Measurements from ENCODE around the gene B3GAT1.

Gene B3GAT1

DNA sequence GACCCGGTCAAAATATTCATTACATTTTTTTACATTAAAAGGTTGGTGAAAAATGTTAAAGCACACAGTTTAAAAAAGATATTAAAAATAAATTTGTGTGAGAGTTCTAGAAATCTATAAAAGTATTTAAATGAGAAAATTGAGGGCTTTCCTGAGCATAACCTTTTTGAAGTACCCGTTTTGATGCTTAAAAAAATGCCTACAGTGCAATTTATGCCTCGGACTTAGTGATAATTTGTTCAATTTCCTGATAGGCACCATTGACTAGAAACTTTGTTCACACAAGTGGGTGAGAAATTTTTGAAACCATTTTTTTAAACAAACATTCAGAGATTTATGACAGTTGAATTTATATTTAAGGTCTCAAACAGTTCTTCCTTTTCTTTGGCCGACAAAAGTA lies 29.7 kb upstream of the B3GAT1 start:
- in situ Hi-C loops (cut with MboI; ENCODE audit: low sequenced_read_pairs), result no loop called here

DNA sequence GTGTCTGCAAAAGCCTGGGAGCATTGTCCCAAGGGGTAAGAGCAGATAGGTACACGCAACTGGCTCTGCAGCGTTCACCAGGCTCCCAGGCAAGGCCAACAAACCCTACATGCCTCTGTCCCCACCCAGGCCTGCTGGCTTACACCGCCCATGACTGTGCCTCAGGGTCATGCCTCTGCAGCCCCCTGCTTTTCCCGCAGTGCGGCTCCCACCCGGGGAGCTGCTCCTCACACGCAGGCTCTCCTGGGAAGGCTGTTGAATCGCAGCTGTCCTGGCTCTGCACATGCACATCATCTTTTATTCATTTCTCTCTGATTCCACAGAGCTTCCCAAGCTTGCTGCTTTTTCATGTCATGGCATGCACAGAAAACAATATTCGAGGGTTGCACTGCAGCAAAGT lies 29.2 kb upstream of the B3GAT1 start:
- in situ Hi-C loops (cut with MboI; ENCODE audit: low sequenced_read_pairs), result no loop called here

DNA sequence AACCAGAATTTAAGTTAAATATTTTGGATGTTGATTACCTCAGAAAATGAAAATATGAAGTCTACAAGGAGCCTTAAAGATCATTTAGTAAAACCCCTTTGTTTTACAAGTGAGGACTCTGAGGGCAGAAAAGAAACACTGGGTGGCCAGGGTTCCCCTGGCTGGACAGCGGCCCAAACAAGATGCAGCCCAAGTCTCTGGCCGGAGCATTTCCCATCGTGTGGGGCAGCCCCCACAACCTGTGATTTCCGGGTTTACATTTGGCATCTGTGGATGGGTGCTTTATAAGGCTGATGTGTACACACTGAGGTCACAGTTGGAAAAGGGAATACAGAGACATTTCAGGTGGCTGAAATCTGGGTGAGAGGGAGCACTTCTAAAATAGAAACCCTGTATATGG lies 28.8 kb upstream of the B3GAT1 start:
- in situ Hi-C loops (cut with MboI; ENCODE audit: low sequenced_read_pairs), result no loop called here

DNA sequence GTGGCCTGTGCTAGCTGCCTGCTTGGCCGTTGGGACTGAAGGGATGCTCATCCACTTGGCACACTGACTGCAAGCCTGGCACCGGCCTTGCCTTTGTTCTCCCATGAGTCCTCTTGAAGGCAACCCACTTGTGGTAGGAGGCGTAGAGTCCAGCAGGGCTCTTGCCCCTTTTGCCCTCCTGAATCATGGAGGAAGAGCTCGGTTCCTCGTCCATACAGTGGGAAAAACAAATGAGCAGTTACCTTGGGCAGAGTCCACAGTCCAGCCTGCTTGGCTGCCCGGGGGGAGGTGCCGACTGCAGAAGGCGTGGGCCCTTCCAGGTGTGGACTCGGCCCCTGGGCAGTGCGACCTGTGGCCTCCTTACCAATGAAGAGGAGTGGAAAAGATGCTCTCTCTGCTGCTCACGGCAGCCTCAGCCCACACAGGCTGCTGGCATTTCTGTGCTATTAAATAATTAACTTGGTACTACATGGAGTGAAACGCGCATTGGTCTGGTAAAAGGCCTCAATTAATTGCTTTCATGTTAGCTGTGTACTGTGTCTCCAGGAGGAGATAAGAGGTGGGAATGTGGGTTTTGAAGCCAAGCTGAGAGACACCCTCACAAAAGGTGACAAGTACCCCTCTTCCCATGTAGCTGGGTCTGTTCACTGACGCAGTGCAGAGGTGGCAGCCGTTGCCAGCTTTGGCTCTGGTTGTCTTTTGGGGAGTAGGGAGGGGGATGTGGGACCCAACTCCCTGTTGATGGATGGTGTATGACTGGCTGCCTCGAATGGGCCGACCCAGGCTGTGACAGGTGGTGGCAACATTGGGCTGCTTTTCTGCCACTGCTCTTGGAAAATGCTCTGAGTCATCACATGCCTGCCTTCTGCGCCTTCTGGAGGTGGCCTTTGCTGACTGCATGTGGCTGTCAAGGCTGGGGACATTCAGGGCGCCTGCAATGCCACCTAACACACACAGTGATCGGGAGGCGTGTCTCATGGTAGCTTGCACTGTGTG lies 26.8 kb upstream of the B3GAT1 start:
- in situ Hi-C loops (cut with MboI; ENCODE audit: low sequenced_read_pairs), result no loop called here

DNA sequence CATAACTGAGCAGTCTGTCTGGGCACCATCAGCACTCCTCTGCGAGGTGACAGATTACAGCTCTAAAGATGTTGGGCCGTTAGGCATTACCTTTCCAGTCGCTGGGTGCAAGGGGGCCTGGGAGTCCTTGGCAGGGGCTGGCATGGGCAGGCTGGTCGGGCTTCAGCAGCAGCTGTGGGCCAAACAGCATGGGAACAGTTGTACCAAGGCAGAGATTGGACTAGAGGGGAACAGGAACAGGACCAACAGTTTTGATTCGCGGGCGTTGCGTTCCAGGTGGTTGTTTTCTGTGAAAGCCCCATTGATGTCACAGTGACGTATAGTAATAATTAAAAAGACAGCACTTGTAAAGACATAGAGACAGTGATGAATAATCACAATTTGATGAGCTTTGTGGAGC lies 25.8 kb upstream of the B3GAT1 start:
- in situ Hi-C loops (cut with MboI; ENCODE audit: low sequenced_read_pairs), result no loop called here

DNA sequence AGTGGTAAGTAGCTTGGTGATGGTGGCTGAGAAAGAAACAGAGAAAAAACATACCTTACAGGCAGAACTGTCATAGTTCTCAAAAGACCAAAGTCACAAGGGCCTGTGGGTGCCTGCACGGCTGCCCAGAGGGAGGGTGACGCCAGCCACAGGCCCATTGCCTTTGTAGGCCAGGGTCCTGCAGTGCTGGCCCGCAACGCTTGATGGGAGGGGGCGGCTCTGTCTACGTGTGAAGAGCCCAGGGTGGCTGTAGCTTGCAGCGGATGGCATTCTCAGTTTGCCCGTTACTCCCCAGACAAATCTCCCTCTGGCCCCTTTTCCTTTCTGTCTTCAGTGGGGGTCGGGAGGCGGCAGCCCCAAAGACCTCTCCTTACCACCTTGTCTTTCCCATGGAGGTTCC lies 24.7 kb upstream of the B3GAT1 start:
- in situ Hi-C loops (cut with MboI; ENCODE audit: low sequenced_read_pairs), result no loop called here

DNA sequence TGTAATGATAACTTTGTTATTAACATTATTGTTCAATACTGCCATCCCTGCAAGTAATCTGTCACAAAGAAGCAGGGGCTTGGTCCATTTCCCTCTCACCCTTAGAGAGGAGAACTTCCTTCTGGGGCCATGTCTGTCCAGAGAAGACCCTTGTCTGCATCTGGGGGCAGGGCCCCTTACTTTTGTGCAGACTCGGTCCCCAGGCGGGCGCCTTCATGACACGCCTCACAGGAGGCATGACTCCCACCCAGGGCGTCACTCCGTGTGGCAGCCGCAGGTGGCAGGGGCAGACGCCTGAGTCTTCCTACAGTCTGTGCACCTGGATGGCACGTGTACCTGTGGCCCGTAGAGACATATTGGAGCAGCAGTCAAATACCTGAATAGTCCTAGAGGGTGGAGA lies 21.8 kb upstream of the B3GAT1 start:
- in situ Hi-C loops (cut with MboI; ENCODE audit: low sequenced_read_pairs), result no loop called here

DNA sequence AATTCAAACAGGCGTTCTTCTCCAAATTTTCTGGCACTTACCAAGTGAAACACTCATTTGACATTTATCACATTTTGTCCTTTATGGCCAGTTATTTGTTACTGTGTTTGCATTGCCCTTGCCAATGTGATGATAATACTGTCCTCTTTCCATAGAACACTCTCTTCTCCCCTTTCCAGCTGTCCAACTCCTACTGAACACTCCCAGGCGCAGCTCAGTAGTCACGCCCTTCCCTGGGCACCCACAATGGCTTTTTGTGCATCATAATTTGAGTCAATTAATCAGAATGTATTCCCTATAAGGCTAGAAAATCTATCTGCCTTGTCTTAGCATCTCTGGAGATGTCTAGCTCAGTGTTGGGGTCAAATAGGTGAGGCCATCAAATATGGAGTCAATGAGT lies 21.2 kb upstream of the B3GAT1 start:
- in situ Hi-C loops (cut with MboI; ENCODE audit: low sequenced_read_pairs), result no loop called here

DNA sequence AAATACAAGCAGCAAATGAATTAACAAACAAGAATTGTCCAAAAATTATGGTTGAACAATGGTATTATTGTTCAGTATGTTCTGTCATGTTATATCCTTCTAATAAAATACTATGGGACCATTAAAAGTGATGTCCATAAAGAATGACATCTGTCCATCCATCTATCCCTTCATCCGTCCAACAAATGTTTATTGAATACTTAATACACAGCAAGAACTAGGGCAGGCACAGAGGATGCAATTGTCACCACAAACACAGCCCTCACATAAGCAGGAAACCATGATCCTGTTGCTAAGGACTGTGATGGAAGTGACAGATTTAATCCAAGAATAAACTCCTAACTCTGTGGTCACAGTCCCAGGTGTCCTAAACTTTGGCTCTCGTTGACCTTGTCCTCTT lies 20.7 kb upstream of the B3GAT1 start:
- in situ Hi-C loops (cut with MboI; ENCODE audit: low sequenced_read_pairs), result no loop called here

DNA sequence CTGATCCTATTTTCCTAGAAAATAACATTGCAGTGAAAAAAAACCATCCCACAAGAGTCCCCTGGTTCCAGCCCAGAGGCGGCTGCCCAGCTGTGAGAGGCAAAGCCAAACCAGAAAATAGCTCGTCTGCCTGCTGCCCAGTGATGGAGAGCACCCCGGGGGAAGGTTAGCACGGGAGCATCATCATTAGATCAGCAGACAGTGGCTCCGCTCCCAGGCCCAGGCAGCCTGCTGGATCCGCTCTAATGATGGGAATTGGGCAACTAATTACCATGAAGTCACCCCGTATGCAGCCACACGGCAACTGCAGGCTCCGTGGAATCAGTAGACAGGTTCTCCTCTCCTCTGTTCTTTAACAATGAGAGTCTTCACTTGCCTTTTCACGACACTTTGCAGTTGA lies 17.1 kb upstream of the B3GAT1 start:
- in situ Hi-C loops (cut with MboI; ENCODE audit: low sequenced_read_pairs), result no loop called here

DNA sequence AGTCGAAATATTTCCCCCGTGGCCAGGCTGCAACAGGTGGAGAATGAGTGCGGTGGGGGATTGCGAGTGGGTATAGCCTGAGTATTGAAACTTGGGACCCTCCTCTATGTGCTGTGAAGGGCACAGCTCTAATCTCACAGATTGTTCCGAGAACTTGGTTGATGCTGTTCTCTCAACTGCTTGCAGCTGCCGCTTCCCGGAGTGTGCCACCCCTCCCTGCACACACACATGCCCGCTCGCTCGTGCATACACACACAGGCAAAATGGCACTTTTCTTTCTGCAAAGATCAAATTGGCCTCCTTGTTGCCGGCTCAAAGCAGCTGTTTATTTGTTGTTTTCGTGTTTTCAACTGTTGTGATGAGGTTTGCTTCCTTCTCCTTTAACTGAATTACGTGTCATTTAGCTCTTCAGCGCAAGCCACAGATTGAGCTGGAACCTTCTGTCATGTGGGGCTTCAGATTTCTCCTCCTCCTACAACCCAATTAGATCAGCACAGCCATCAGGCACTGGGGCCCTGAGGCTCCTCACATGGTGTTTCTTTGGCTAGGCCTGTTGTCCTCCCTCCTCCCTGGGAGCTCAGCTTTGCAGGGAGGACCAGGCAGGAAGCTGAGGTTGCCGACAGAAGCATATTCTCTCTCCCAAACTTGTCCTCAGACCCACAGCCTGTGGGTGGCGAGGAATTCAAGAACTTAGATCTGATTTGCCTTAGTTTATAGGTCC lies 13.9 kb upstream of the B3GAT1 start:
- in situ Hi-C loops (cut with MboI; ENCODE audit: low sequenced_read_pairs), result no loop called here

DNA sequence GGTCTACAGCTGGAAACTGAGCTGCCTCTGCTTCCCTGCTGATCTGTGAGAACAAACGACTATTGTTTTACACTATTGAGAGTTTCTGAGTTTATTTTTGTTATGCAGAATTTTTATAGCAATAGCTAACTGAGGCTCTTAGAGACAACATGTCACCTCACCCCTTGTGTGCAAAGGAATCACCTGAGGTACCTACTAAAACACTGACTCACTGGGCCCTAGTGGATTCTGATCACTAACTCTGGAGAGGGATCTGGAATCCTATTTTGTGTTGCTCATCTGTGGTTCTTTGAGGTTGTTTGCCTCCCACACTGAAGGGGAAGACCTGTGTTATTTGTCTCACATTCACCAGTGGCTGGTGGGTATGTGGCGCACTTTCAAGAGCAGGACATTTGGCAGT lies 13.4 kb upstream of the B3GAT1 start:
- in situ Hi-C loops (cut with MboI; ENCODE audit: low sequenced_read_pairs), result no loop called here

DNA sequence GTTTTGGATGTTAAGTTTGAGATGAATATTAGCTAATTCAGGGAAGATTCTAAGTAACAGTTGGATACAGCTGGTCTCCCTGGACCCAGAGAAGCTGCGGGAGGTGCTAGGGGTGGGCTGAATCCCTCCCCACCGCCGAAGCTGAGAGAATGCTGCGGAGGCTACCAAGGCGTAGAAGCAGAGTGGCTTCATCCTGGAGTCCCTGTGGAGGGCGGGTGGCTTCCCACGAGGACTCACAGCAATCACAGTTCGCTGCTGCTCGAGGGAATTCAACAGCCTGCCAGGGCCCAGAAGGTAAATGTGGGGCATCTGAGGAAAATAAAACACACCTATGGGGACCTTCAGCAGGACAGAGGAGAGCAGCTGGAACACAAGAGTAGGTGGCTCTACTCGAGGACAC lies 11.1 kb upstream of the B3GAT1 start:
- in situ Hi-C loops (cut with MboI; ENCODE audit: low sequenced_read_pairs), result no loop called here

DNA sequence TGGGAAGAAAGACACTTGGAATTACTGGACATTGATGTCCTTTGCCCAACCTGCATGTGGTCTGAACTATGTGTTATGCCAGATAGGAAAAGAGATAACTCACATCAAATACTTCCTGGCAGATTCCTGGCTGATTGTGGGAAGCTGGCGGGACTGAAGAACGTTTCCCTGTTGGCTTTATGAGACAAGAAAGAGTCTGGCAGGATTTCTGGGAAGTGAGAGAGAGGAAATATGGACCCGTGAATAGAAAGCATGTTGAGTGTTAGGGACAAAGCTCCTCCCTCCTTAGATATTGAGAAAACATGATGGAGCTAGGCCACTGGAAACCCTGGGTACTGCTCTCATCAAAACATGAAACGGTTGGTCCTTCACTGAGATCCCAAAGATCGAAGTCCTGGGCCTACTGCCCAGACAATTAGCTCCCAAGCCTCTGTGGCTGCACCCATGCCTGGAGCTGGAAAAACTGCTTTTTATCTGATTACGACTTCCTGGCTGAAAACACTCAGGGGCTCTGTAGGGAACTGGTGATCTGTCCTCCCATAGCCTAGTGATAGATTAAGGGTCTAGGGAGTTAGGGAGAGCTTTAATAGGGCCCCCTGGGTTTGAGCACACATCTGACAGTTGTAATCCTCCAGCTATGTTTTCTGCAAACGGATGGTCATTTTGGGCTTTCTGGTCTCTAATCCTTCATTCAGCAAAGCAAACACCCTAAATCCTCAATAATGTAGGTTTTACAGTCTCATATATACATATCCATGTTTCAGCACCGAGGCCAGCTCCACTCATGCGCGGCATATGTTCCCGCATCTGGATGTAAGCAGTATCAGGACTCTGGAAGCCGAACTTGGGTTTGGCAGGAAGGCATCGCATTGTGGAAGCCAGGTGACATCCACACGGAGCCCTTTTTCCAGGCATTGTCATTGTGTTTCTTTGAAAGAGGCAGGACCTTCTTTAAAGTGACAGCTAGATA lies 6.1 kb upstream of the B3GAT1 start:
- in situ Hi-C loops (cut with MboI; ENCODE audit: low sequenced_read_pairs), result no loop called here

DNA sequence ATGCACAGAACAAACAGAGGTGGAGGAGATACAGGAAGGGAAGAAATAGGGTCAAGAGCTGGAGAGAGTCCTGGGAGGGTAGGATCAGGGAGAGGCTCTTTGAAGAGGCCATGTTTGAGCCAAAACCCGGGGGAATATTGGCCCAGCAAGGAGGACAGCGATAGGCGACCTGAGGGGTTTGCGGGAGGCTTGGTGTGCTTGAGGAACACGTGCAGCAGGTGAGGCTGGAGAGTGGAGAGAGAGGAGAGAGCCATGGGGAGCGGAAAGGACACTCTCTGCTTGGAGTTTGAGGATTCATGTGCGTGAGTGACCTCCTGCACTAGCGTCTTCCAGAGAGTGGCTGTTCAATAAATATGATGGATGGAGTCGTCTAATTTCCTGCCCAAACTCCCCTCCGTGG lies 4.7 kb upstream of the B3GAT1 start:
- in situ Hi-C loops (cut with MboI; ENCODE audit: low sequenced_read_pairs), result no loop called here

DNA sequence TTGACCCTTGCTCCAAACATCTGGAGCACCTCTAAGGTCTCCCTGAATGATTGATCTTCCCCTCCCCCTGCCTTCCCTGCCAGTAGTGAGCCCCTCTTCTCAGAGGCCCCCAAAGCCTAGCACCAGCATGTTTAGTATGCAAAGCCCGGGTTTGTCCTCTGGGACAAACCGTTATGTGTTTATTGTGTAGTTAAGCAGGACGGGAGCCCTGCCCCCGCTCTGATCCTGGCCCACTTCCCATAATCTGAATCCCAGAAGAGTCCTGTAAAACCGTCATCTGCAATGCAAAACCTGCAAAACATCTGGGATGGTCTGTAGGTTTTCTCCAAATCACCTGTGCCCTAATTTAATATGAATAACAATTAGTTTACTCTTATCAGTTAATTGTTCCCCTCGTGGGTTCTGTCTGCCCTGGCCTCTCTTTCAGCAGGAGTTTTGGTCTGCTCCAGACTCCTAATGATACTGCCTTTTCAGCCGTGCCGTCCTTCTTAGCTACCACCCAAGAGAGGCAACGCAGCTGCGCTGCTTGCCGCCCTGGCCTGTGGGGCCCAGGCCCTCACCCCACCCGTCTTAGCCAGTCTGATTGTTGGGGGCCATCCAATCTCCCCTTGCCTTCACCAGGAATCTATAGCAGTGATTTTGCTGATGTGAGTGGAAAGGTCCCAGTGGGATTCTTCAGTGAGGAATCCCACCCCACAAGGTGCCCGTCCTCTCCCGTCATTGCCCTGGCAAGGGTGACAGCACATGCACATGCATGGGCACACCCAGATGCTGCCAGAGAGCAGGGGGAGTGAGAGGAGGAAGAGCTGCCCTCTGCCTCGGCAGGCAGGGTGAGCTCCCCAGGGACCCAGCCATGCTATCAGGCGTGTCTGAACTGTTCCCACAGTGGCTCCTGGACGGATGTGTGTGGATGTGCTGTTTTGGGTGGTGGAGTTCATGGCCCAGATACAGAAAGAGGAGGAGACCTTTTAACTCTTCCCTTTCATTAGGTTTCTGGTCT lies 3.0 kb upstream of the B3GAT1 start:
- in situ Hi-C loops (cut with MboI; ENCODE audit: low sequenced_read_pairs), result no loop called here

DNA sequence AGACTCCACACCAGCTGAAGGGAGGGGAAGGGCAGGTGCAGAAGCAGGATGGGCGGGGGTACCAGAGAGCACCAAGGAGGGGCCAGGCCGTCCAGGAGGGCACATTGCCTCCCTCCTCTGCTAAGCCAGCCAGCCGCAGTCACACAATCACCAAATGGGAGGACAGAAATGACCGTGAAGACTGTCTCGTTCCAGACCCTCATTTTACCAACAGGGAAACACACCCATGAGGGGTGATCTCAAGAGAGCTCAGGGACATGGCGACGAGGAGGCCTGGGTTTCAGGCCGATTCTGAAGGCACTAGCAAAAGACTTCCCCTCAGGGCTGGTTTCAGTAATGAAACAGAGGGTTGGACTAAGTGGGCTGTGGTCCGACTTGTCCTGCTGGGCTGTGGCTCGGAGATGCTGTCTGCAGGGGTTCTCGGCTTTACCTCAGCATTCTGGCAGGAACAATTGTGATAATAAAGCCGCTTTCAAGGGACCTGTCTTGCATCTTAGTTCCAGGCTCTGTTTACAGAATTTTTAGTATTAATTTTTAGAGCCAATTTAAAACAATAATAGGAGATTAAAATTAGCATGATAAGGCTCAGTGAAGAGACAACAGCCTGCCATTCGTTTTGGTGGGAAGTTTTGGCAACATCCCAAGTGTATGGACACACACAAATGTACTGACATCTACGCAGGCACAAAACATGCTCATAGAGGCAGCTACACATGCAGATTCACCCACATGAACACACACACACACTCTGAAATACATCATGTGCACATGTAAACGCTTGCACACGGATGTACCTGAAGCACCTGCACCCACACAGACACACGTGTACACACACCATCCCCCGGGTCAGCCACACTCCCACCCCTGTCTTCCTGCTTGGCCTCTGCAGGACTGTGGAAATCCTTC lies 2.0 kb upstream of the B3GAT1 start:
- in situ Hi-C loops (cut with MboI; ENCODE audit: low sequenced_read_pairs), result no loop called here

DNA sequence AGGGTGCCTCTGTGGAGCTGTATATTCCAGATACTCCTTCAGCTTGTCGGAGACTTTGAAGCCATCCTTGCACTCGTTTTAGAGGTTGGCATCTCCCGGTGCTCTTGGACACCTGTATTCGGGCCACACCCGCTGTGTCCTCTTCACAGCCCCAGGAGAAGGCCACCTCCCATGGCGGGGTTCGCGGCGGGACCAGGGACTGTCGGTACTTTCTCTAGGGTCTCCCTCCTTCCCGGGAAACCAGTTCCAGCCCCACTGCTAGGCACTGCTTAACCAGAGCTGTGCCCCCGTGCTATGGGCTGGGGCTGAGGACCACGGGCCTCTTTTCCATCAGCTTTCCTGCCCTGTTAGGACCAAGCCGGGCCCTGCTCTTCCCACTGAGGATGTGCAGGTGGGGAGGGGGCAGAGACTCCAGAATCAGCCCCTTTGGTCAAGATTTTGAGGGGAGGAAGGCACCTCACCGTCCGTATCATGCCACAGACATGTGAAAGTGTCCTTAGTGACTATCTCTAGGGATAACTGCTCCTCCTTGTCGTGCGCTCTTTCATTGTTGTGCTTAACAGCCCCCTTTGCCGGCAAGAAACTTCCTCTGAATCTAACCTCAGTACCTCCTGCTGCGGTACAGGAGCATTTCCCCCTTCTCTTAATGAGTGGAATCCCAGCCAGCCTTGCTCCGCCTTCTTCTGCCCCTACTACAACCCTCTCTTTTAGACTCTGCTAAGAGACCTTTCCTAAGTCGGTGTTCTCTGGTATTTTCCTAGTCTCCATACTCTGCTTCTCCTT lies 1.2 kb upstream of the B3GAT1 start:
- in situ Hi-C loops (cut with MboI; ENCODE audit: low sequenced_read_pairs), result no loop called here

Measured in HL-60/S4 (cell line).